Large intestine (tissue), 3 donors: ENCODE measurements around the gene MTG1. TPM values are rescaled to one million over a fixed set of nuclear protein-coding genes. Genes with fewer than 3 reads are reported as not detected.

Experiments
- DNase-seq, 2 donors: peaks; one replicate each; pipeline versions ENCODE4 v3.0.0 to v3.0.0-alpha.2; 2013
- H3K27ac ChIP-seq: one replicate; pipeline ENCODE4 v1.5.1; 2013; ENCODE audit warnings: low read length
- H3K27me3 ChIP-seq: 2 replicates; pipeline ENCODE4 v1.6.1; 2013; ENCODE audit warnings: low read length; ENCODE audit not compliant: control insufficient read depth, insufficient read depth
- H3K36me3 ChIP-seq: 2 replicates; pipeline ENCODE4 v1.6.1; 2013; ENCODE audit warnings: low read length; ENCODE audit not compliant: control insufficient read depth, insufficient read depth
- H3K4me1 ChIP-seq: one replicate; pipeline ENCODE4 v1.6.1; 2013; ENCODE audit warnings: low read length; ENCODE audit not compliant: control insufficient read depth, insufficient read depth
- H3K4me3 ChIP-seq: one replicate; pipeline ENCODE4 v1.5.1; 2013; ENCODE audit warnings: low read length
- H3K9me3 ChIP-seq: one replicate; pipeline ENCODE4 v1.6.1; 2013; ENCODE audit warnings: mild to moderate bottlenecking, low read depth, low read length, moderate library complexity; ENCODE audit not compliant: control insufficient read depth
- WGBS: methylation state at CpG from one replicate; pipeline ENCODE4 v1.1.5; 2013; ENCODE audit warnings: low lambda C conversion rate; ENCODE audit not compliant: insufficient coverage; 5-methylcytosine and 5-hydroxymethylcytosine counted together
- polyA plus RNA-seq: library from polyadenylated mRNA; unstranded; fragments of 120-200 nt; gene quantifications from one replicate; pipeline ENCODE4 v1.2.1, GENCODE V29; 2013

Gene MTG1
- polyA plus RNA-seq, 1 donor, result 67.5 TPM

- no peak overlapping the region for H3K4me3 ChIP-seq
- DNase-seq, result no peak
- no CpG with 5 or more reads among the region's 24 CpGs for WGBS
- peaks cover 30% of the 10 kb centered on the region for H3K36me3 ChIP-seq
- H3K4me1 ChIP-seq, result peaks cover 38% of the 10 kb centered on the region
- H3K27me3 ChIP-seq, result no peaks in the 10 kb centered on the region
- no peak overlapping the region for H3K27ac ChIP-seq
- H3K9me3 ChIP-seq, result peaks cover 7% of the 10 kb centered on the region
Observed at GRCh38 chr10:133351408-133352318, 42.3 kb upstream of the MTG1 start.

- H3K9me3 ChIP-seq, result peaks cover 11% of the 10 kb centered on the region
- no CpG with 5 or more reads among the region's 16 CpGs for WGBS
- H3K4me3 ChIP-seq, result no peak overlapping the region
- peaks cover 30% of the 10 kb centered on the region for H3K36me3 ChIP-seq
- H3K27me3 ChIP-seq, result no peaks in the 10 kb centered on the region
- H3K27ac ChIP-seq, result no peak overlapping the region
- no peak for DNase-seq
- H3K4me1 ChIP-seq, result peaks cover 36% of the 10 kb centered on the region
Observed at GRCh38 chr10:133353202-133353959, 40.6 kb upstream of the MTG1 start.

GRCh38 chr10:133353988-133354605 is 39.9 kb upstream of the MTG1 start:
- DNase-seq, result no peak
- WGBS, result 100% methylated on average over 1 of the region's 16 CpGs

GRCh38 chr10:133354672-133355240 is 39.2 kb upstream of the MTG1 start:
- H3K27me3 ChIP-seq, result no peaks in the 10 kb centered on the region
- H3K9me3 ChIP-seq, result peaks cover 14% of the 10 kb centered on the region
- no peak overlapping the region for H3K27ac ChIP-seq
- peaks cover 34% of the 10 kb centered on the region for H3K4me1 ChIP-seq
- no peak overlapping the region for H3K4me3 ChIP-seq
- peaks cover 30% of the 10 kb centered on the region for H3K36me3 ChIP-seq
- no CpG with 5 or more reads among the region's 14 CpGs for WGBS
- DNase-seq, result no peak

More at GRCh38 chr10:133353988-133354605, 39.9 kb upstream of the MTG1 start:
- no peaks in the 10 kb centered on the region for H3K27me3 ChIP-seq
- peaks cover 15% of the 10 kb centered on the region for H3K9me3 ChIP-seq
- H3K36me3 ChIP-seq, result peaks cover 30% of the 10 kb centered on the region
- H3K4me3 ChIP-seq, result no peak overlapping the region
- no peak overlapping the region for H3K27ac ChIP-seq
- H3K4me1 ChIP-seq, result peaks cover 38% of the 10 kb centered on the region

- no peak for DNase-seq
- H3K9me3 ChIP-seq, result peaks cover 14% of the 10 kb centered on the region
- H3K27me3 ChIP-seq, result no peaks in the 10 kb centered on the region
- WGBS, result no CpG with 5 or more reads among the region's 6 CpGs
- H3K4me1 ChIP-seq, result peaks cover 35% of the 10 kb centered on the region
- H3K4me3 ChIP-seq, result no peak overlapping the region
- H3K36me3 ChIP-seq, result peaks cover 30% of the 10 kb centered on the region
- no peak overlapping the region for H3K27ac ChIP-seq
Observed at GRCh38 chr10:133355266-133355665, 38.7 kb upstream of the MTG1 start.

GRCh38 chr10:133355991-133356390 is 38.0 kb upstream of the MTG1 start:
- Histone ChIP-seq H3K36me3 (peaks cover 28% of the 10 kb centered on the region), H3K4me1 (peaks cover 38% of the 10 kb centered on the region), H3K4me3 (no peak overlapping the region), H3K27me3 (no peaks in the 10 kb centered on the region), H3K9me3 (peaks cover 12% of the 10 kb centered on the region), H3K27ac (no peak overlapping the region)
- WGBS, result no CpG with 5 or more reads among the region's 3 CpGs
- DNase-seq, result no peak

GRCh38 chr10:133356549-133357284 is 37.2 kb upstream of the MTG1 start:
- no CpG with 5 or more reads among the region's 27 CpGs for WGBS
- Histone ChIP-seq H3K4me1 (peaks cover 38% of the 10 kb centered on the region), H3K27me3 (no peaks in the 10 kb centered on the region), H3K36me3 (peaks cover 28% of the 10 kb centered on the region), H3K27ac (no peak overlapping the region), H3K4me3 (peak overlapping the region; percentile 38), H3K9me3 (peaks cover 10% of the 10 kb centered on the region)
- DNase-seq, result no peak

GRCh38 chr10:133357285-133358161 is 36.4 kb upstream of the MTG1 start, which contains the start of gene FUOM:
TSS of gene FUOM (minus strand) at chr10:133358019. CDS start at chr10:133358007, 12 bp downstream.
- WGBS, result no CpG with 5 or more reads among the region's 83 CpGs
- Histone ChIP-seq H3K27me3 (no peaks in the 10 kb centered on the region), H3K36me3 (peaks cover 29% of the 10 kb centered on the region), H3K4me3 (peak within 1 kb of the TSS; percentile 38), H3K4me1 (peaks cover 38% of the 10 kb centered on the region), H3K27ac (peak within 1 kb of the TSS; percentile 71), H3K9me3 (peaks cover 10% of the 10 kb centered on the region)
- DNase-seq, result peak in 1 of 2 donors; percentile 68
